Fibroblast of lung (primary cell): Measurements from ENCODE around the gene CRYBA4.

Experiments used
- EZH2 ChIP-seq: IDR thresholded peaks from 2 replicates; pipeline ENCODE4 v1.5.1; 2012; ENCODE audit warnings: low read length, control low read depth, mild to moderate bottlenecking; ENCODE audit errors: missing control alignments
- TF ChIP-seq, protein P1 (sequence below), 2 donors: IDR thresholded peaks in 1 of 2; conservative IDR thresholded peaks in 1 of 2; 1 replicate in 1 of 2; 2 replicates in 1 of 2; pipeline ENCODE4 v1.5.1; 2011 to 2012; ENCODE audit warnings: low read length in 2 of 2, control low read depth in 1 of 2, inconsistent platforms in 1 of 2, low read depth in 1 of 2, mild to moderate bottlenecking in 1 of 2

DNA sequence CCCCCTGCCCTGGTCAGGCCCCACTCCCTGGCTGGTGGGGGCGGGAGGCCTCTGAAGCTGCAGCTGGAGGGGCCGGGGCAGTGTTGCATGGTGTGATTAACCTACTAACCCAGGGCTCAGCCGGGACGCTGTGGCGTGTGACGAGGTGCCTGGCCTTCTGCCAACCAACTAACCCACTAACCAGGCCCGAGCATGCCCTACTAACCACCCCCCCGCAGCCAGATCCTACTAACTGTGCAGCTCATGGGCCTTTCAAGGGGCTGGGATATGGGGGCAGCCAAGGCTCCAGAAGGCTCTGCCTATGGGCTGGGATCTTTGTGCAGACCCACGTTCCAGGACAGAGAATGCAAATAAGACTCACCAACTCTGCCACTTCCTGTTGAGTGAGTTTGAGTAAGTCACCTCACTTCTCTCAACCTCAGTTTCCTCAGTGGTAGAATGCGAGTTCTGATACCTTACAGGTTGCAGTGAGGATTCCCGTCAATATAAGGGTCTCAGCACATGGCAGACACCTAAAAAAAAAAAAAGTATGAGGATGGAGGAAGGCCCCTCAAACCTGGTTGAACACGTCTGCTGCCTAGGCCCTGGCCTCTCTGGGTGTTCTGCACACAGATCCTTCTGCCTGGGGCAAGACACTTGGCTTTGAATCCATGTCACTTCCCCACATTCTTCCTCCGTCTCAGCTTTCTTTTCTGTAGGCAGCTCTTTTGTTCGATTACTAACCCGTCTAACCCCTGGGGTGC is 49.7 kb downstream of the CRYBA4 start:
- TF ChIP-seq, protein P1, sequence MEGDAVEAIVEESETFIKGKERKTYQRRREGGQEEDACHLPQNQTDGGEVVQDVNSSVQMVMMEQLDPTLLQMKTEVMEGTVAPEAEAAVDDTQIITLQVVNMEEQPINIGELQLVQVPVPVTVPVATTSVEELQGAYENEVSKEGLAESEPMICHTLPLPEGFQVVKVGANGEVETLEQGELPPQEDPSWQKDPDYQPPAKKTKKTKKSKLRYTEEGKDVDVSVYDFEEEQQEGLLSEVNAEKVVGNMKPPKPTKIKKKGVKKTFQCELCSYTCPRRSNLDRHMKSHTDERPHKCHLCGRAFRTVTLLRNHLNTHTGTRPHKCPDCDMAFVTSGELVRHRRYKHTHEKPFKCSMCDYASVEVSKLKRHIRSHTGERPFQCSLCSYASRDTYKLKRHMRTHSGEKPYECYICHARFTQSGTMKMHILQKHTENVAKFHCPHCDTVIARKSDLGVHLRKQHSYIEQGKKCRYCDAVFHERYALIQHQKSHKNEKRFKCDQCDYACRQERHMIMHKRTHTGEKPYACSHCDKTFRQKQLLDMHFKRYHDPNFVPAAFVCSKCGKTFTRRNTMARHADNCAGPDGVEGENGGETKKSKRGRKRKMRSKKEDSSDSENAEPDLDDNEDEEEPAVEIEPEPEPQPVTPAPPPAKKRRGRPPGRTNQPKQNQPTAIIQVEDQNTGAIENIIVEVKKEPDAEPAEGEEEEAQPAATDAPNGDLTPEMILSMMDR (conservative IDR thresholded peaks at IDR 0.05 in 1 of 2, IDR thresholded peaks at IDR 0.05 in 1 of 2; ENCODE audit: low read depth in 1 of 2, low read length in 2 of 2): no peak
- TF ChIP-seq EZH2: no peak
